Astrocyte of the spinal cord (primary cell): ENCODE measurements around the gene LEO1.

Experiments
- DNase-seq: peaks from one replicate; pipeline ENCODE4 v3.0.0; 2011; ENCODE audit warnings: low read depth, low spot score
- H3K4me3 ChIP-seq: 2 replicates; pipeline ENCODE4 v1.5.1; 2011; ENCODE audit warnings: low read depth, mild to moderate bottlenecking, low read length, moderate library complexity
- in situ Hi-C: cut with HindIII; loops from 2 replicates; pipeline ENCODE4 v1.10.0; 2017; ENCODE audit warnings: low sequenced_read_pairs
- TF ChIP-seq, protein P1 (sequence below): IDR thresholded peaks from 2 replicates; pipeline ENCODE4 v1.5.1; 2012; ENCODE audit warnings: low read depth, mild to moderate bottlenecking, low read length, inconsistent platforms

Gene LEO1

DNA sequence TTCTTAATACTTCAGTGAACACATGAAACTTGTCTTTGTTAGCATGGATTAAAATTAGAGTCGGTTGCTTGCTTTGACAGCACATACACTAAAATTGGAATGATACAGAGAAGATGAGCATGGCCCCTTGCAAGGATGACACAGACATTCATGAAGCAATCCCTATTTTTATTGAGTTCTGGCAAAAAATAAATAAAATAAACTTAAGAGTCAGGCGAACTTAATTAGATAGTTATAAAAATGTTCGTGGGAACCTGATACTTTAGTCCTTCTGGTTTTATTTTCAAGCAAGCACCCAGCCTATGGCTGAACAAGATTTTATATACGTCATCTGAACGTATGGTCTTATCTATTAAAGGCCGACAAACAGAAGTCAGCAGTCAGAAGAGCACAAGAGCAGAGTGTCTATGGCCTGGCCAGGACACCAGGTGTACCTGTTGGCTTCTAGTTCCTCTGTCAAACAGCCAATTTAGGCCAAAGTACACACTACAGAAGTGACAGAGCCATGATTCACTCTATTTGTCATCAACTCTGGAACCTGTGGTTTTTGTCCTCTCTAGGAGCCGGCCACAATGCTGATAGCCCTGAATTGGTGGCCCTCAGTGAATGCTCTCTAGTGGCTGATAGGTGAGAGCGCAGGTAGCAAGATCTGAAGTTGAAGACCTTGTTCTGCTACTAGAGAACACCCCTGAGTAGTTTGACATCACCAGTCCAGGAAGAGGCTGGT lies 64.3 kb downstream of the LEO1 start:
- in situ Hi-C loops = no loop called here
- TF ChIP-seq, protein P1, sequence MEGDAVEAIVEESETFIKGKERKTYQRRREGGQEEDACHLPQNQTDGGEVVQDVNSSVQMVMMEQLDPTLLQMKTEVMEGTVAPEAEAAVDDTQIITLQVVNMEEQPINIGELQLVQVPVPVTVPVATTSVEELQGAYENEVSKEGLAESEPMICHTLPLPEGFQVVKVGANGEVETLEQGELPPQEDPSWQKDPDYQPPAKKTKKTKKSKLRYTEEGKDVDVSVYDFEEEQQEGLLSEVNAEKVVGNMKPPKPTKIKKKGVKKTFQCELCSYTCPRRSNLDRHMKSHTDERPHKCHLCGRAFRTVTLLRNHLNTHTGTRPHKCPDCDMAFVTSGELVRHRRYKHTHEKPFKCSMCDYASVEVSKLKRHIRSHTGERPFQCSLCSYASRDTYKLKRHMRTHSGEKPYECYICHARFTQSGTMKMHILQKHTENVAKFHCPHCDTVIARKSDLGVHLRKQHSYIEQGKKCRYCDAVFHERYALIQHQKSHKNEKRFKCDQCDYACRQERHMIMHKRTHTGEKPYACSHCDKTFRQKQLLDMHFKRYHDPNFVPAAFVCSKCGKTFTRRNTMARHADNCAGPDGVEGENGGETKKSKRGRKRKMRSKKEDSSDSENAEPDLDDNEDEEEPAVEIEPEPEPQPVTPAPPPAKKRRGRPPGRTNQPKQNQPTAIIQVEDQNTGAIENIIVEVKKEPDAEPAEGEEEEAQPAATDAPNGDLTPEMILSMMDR = no peak
- peak; percentile 22 for DNase-seq
- no peak overlapping the region for H3K4me3 ChIP-seq

DNA sequence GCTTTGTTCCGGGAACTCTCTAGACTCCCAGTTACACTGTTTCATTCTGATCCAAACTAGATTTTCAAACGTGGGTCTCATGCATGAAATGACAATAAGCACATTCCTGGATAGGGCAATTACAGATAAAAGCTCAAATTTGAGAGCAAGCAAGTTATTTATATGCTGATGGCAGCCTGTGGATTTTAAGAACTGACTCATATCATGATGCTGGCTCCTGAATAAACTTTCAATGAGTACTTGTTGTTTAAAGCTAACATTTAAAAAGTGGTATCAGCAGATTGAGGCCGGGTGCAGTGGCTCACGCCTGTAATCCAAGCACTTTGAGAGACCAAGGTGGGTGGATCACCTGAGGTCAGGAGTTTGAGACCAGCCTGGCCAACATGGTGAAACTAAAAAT lies 66.6 kb downstream of the LEO1 start:
- H3K4me3 ChIP-seq = no peak overlapping the region
- no peak for DNase-seq
- TF ChIP-seq, protein P1 = no peak
- in situ Hi-C loops = no loop called here

DNA sequence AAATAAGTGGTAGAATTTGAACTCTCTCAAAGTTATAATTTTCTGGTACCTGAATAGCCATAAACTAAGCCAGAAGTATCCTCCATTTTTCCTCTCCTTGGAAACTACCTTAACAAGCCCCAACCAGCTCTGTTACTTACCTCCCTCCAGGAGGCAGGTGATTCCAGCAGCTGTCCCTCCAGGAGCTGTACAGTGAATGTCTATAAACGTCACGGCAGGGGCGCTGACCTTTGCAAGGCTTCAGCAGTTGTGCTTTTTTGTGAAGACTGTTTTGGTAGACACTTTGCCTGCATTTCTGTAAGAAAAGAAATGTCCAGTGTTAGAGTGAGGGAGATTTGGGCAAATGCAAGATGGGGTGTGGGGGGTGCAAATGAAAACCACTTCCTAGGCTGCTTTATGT lies 67.2 kb downstream of the LEO1 start:
- no peak overlapping the region for H3K4me3 ChIP-seq
- TF ChIP-seq, protein P1 = no peak
- DNase-seq = no peak
- in situ Hi-C loops = no loop called here

DNA sequence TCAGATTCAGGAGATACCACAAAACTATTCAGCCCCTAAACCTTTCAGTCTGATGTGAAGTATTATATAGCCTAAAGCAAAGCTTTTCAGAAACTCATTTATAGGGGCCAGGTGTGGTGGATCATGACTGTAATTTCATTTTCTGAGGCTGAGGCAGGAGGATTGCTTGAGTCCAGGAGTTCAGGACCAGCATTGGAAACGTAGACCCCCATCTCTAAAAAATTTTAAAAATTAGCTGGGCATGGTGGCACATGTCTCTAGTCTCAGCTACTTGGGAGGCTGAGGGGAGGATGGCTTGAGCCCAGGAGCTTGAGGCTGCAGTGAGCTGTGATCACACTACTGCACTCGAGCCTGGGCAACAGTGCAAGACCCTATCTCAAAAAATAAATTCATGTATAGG lies 82.1 kb downstream of the LEO1 start:
- DNase-seq = no peak
- in situ Hi-C loops = no loop called here
- no peak overlapping the region for H3K4me3 ChIP-seq
- TF ChIP-seq, protein P1 = no peak

DNA sequence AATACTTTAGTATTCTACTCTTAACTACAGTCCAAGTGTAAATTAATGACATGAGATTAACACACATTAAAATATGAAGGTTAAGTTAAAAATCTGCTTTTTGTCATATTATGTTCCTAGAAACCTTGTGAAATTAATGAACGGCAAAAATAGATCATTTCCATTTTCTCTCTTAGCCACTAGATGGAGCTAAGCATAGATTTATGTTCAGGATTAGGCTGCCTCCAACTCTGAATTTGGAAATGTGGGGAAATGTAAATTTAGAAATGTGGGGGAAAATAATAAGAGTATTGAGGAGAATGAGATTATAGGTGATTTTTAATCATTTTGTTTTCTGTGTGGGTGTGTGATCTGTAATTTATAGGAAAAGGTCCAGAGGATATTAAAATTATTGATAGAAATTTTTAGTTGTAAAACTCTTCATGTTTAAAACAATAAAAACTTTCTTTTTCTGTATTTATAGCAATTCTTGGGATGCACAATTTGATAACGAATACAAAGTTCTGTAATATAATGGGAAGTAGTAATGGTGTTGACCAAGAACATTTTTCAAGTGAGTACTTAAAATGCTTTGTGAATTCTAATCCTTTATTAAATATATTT lies 82.9 kb downstream of the LEO1 start:
- H3K4me3 ChIP-seq = no peak overlapping the region
- DNase-seq = no peak
- in situ Hi-C loops = no loop called here
- TF ChIP-seq, protein P1 = peak; percentile 72
